HG03060 (cell line): ENCODE data around the gene CFAP206.

Source experiments
- ATAC-seq: cut with Tn5 transposase; IDR thresholded peaks from one replicate; pipeline ENCODE4 v1.9.1; 2021; ENCODE audit warnings: low read depth, moderate number of reproducible peaks; ENCODE audit not compliant: unreplicated experiment

CFAP206 gene, protein sequence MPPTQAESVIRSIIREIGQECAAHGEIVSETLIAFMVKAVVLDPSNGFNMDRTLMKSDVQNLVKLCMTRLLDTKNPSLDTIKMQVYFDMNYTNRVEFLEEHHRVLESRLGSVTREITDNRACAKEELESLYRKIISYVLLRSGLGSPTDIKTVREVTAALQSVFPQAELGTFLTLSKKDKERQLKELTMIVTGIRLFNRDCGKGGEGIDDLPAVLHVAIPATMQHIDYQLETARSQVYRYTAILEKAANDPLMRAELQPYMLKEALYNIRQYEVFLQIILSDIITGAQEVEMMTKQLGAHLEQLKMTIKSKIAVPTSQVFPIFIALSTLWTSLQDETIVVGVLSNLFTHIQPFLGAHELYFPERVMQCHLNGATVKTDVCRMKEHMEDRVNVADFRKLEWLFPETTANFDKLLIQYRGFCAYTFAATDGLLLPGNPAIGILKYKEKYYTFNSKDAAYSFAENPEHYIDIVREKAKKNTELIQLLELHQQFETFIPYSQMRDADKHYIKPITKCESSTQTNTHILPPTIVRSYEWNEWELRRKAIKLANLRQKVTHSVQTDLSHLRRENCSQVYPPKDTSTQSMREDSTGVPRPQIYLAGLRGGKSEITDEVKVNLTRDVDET

DNA sequence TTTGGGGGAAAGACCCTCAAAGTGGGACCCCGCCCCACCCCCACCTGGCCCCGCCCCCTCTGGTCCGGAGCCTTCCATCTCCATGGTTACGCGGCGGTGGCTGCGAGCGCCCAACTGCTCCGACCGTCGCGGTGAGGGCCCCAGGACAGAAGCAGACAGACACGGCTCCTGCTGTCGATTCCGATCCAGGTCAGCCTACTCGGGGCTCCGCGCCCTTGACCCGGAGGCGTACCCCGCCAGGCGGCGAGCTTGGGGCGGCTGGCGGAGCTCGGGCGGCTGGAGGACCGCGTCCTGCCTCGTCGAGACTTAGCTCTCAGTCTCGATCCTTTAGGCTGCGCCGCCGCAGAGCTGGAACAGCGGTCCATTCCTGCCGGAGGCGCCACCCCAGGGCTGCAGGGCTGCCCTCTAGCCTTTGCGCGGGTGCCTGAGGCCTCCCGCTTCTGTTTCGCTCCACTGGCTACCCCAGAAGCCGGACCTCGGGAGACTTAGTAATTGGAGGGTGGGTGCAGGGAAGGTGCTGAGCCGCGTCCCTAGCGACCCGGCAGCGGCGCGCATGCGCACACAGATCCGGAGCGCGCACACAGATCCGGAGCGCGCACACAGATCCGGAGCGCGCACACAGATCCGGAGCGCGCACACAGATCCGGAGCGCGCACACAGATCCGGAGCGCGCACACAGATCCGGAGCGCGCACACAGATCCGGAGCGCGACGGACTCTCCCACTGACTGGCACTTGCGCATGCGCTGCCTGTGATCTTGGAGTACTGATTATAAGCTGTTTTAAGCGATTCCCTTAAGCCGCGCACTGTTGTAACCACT, at the start of gene CFAP206:
Gene CFAP206 (plus strand): TSS at position 72 of the 820 bp plus-strand sequence. CDS start 1,868 bp downstream, outside the sequence.
- ATAC-seq: peak; percentile 62

GRCh38 chr6:87364602-87365252, 43.0 kb upstream of the CFAP206 start:
- ATAC-seq: no peak

GRCh38 chr6:87366072-87366827, 41.5 kb upstream of the CFAP206 start:
- ATAC-seq: no peak

DNA sequence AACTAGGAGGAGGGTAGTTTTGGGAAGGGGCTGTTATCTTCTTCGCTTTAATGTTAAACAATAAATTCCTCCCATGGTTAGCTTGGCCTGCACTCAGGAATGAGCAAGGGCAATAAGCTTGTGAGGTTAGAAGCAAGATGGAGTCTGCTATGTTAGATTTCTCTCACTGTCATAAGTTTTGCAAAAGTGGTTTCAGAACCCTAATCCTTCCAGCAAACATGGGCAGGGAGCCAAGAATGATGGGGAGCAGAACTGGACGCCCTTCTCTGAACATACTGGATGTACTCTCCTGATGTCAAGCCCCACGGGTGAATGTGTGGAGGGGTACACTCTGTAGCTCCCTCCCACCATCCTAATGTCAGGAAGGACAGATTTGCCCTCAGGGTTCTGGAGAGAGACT, 40.9 kb upstream of the CFAP206 start:
- ATAC-seq: no peak

- ATAC-seq: no peak
Observed at GRCh38 chr6:87373377-87373776, 34.4 kb upstream of the CFAP206 start.

- no peak for ATAC-seq
Observed at GRCh38 chr6:87375315-87375714, 32.5 kb upstream of the CFAP206 start.

GRCh38 chr6:87376643-87377042, 31.1 kb upstream of the CFAP206 start:
- no peak for ATAC-seq

GRCh38 chr6:87378947-87379346, 28.8 kb upstream of the CFAP206 start:
- ATAC-seq: no peak

GRCh38 chr6:87382861-87383260, 24.9 kb upstream of the CFAP206 start:
- ATAC-seq: no peak

GRCh38 chr6:87384038-87384437, 23.7 kb upstream of the CFAP206 start:
- ATAC-seq: no peak

DNA sequence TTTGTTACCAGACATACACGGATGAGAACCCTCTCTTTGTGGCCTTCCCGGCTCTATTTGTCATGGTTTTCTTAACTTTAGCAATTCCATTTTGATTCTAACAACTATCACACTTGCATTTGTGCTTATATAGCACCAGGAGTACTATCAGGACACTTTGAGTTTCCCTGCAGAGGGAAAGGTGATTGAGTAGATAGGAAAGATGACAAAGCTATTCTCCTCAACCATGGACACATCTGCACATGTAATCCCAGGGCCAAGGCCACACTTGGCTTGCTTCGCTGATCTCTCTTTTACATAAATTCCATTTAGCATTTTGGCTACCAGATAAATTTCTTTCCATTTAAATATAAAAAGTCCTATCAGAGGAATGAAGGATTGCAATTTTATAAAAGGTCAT, 23.3 kb upstream of the CFAP206 start:
- no peak for ATAC-seq

GRCh38 chr6:87391334-87391733, 16.4 kb upstream of the CFAP206 start:
- no peak for ATAC-seq

GRCh38 chr6:87393026-87393622, 14.6 kb upstream of the CFAP206 start:
- peak; percentile 55 for ATAC-seq

- no peak for ATAC-seq
Observed at GRCh38 chr6:87395431-87395830, 12.3 kb upstream of the CFAP206 start.

DNA sequence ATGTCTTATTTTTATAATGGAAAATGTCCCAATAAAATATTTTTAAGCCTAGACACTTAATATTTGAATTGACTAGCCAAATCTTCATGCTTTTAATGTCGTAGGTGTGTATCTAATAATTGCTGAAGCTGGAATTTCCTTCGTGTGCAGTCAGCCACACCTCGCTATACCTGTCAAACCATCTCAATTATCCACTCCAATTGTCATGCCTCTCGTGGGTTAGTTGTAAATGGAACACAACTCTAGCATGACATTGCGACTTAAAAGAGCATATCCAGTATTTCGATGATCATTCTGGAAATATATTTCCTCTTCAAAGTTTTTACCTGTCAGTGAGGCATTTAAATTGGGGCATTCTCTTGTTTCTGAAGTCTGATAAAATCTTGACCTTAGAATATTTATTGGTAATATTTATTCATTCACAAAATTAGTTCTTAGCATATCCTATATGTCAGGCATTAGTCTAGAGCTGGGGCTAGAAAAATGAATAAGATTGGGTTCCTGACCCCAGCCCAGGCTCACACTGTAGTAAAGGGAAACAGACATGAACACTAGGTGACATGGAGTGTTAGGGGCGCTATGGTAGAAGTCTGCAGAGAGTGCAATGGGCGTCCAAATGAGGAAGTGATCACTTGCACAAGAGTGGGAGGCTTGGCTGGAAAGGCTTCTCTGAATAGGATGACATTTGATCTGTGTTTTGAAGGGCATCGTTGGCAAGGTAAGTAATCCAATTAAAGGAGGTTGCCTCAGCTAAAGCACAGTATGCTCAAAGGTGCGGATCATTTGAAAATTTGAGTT, 11.0 kb upstream of the CFAP206 start:
- ATAC-seq: peak; percentile 66

- ATAC-seq: no peak
Observed at GRCh38 chr6:87397656-87398055, 10.1 kb upstream of the CFAP206 start.

GRCh38 chr6:87401832-87402231, 5.9 kb upstream of the CFAP206 start:
- no peak for ATAC-seq

DNA sequence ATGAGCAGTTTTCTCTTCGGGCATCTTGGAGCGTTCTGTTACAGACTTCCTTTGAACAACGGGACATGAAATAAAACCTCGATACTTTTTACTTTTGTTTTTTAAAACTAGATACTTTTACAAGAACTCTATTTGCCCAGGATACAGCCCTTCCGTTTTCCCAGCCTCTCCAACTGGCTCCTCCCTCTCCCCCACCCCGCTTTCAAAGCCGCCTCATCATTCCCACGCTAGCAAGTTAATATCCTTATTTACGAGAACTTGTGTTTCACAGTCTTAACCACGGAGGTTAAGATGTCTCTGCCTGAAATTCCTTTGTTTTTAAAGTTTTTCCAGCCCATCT, 241 bp upstream of the CFAP206 start:
- ATAC-seq: no peak

GRCh38 chr6:87408721-87409155, 966 bp downstream of the CFAP206 start:
- peak; percentile 7 for ATAC-seq
